ENCODE data around the gene CASP7.
"Not testable (repeated sequence)": the region's sequence is repeated elsewhere in the genome, so short reads cannot be mapped to it uniquely, and the experiment has no call there.

CASP7 gene

DNA sequence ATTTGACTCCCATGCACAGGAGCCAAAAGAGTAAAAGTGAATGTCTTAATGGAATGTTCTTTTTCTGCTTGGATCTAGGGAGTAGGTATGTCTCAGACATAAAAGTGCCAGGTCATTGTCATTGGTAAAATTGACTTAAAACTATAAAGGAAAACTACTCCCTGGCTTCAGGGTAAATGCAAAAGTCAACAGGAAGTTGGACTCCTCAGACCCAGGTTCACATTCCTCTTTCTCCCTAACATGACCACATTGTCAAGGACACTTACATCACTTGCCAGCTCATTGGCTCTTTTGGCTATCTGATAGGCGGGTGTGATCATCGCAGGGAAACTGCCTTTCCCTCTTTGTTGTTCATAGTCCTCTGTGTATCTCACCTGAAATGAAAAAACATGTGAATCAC is 29.5 kb upstream of the CASP7 start:
- Mint-ChIP-seq H3K4me3 (no peak overlapping the region), H3K27ac (no peak overlapping the region), H3K4me1 (peaks cover 29% of the 10 kb centered on the region)

DNA sequence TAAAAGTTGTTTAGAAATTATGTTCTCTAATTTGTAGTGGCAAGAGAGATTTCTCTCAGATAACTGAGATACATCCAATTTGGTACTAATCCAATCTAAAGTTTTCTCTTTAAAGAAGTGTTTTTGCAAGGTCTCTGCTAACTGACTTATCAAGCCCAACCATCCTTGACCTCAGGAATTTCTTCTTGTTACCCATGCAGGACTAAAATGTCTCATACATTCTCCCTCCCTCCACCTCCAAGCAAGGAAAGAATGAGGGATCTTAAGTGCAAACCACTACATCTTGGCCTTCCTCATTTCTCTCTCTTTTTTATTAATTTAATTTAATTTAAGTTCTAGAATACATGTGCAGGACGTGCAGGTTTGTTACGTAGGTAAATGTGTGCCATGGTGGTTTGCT is 28.7 kb upstream of the CASP7 start:
- Mint-ChIP-seq H3K4me3 (no peak overlapping the region), H3K36me3 (ENCODE audit: low read depth) (no peaks in the 10 kb centered on the region), H3K9me3 (no peaks in the 10 kb centered on the region), H3K27me3 (ENCODE audit: low read depth, poor library complexity) (peaks cover 6% of the 10 kb centered on the region), H3K4me1 (peaks cover 25% of the 10 kb centered on the region), H3K27ac (no peak overlapping the region)
- no peak for DNase-seq
- TF ChIP-seq, protein P1, sequence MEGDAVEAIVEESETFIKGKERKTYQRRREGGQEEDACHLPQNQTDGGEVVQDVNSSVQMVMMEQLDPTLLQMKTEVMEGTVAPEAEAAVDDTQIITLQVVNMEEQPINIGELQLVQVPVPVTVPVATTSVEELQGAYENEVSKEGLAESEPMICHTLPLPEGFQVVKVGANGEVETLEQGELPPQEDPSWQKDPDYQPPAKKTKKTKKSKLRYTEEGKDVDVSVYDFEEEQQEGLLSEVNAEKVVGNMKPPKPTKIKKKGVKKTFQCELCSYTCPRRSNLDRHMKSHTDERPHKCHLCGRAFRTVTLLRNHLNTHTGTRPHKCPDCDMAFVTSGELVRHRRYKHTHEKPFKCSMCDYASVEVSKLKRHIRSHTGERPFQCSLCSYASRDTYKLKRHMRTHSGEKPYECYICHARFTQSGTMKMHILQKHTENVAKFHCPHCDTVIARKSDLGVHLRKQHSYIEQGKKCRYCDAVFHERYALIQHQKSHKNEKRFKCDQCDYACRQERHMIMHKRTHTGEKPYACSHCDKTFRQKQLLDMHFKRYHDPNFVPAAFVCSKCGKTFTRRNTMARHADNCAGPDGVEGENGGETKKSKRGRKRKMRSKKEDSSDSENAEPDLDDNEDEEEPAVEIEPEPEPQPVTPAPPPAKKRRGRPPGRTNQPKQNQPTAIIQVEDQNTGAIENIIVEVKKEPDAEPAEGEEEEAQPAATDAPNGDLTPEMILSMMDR (IDR thresholded peaks at IDR 0.05) = no peak

More for the DNA sequence above, 29.5 kb upstream of the CASP7 start:
- no peak for DNase-seq
- no peaks in the 10 kb centered on the region for H3K36me3 Mint-ChIP-seq (ENCODE audit: low read depth)
- TF ChIP-seq, protein P1 (IDR thresholded peaks at IDR 0.05) = no peak
- H3K9me3 Mint-ChIP-seq = no peaks in the 10 kb centered on the region
- H3K27me3 Mint-ChIP-seq (ENCODE audit: low read depth, poor library complexity) = peaks cover 2% of the 10 kb centered on the region

DNA sequence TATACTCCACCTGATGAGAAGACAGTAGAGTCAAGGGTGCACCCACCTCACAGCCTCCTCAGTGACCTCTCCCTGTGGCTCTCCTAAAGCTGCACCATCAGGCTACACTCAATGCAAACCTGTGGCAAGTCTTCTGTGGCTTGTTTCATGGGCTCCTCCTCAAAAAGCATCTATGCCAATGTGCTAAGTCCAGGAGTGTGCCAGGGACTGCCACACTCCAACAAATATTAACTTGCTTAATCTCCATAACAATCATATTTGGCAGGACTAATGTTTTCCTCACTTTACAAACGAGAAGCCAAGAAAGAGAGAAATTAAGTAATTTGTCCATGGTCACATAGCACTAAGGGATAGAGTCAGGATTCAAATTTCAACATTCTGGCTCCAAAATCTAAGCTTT is 27.8 kb upstream of the CASP7 start:
- Mint-ChIP-seq H3K9me3 (no peaks in the 10 kb centered on the region), H3K27ac (no peak overlapping the region), H3K4me1 (peaks cover 16% of the 10 kb centered on the region), H3K36me3 (ENCODE audit: low read depth) (no peaks in the 10 kb centered on the region), H3K27me3 (ENCODE audit: low read depth, poor library complexity) (peaks cover 9% of the 10 kb centered on the region), H3K4me3 (no peak overlapping the region)
- TF ChIP-seq, protein P1 (IDR thresholded peaks at IDR 0.05) = no peak
- DNase-seq = no peak

DNA sequence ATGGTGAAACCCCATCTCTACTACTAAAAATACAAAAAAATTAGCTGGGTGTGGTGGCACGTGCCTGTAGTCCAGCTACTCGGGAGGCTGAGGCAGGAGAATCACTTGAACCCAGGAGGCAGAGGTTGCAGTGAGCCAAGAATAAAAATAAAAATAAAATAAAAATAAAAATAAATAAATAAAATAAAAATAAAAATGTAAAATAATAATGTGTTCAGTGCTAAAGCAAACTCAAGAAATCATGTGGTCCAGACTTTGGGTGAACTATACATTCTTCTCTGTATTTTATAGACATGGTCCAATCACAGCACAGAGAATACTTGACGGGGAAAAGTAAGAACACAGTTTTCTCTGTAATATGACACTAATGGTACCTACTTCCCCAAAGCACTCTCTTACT is 27.3 kb upstream of the CASP7 start:
- H3K9me3 Mint-ChIP-seq; H3K4me3 Mint-ChIP-seq; H3K27ac Mint-ChIP-seq; H3K36me3 Mint-ChIP-seq (ENCODE audit: low read depth); DNase-seq; H3K27me3 Mint-ChIP-seq (ENCODE audit: low read depth, poor library complexity): not testable (repeated sequence)
- peaks cover 13% of the 10 kb centered on the region for H3K4me1 Mint-ChIP-seq

DNA sequence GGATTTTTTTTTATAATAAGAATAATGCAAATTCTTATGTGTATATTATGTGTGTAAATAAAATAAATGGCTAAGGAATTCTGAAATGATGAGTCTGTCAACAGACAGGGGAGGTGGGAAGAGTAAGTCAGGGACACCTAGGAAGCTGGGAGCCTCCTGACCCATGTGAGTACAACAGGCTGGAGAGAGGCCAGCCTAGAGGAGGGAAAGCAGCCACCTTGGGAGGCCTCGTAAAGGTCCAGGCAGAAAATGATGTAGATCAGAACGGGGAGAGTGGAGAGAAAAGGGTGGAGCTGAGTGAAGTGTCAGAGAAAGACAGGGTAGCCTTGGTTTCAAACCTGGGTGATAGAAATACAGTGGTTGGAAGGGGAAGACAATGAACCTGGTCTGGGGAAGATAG is 22.8 kb upstream of the CASP7 start:
- H3K4me3 Mint-ChIP-seq = no peak overlapping the region
- peaks cover 7% of the 10 kb centered on the region for H3K27me3 Mint-ChIP-seq (ENCODE audit: low read depth, poor library complexity)
- no peaks in the 10 kb centered on the region for H3K36me3 Mint-ChIP-seq (ENCODE audit: low read depth)
- DNase-seq = no peak
- no peak overlapping the region for H3K27ac Mint-ChIP-seq
- peaks cover 4% of the 10 kb centered on the region for H3K4me1 Mint-ChIP-seq
- no peaks in the 10 kb centered on the region for H3K9me3 Mint-ChIP-seq
- TF ChIP-seq, protein P1 (IDR thresholded peaks at IDR 0.05) = no peak

DNA sequence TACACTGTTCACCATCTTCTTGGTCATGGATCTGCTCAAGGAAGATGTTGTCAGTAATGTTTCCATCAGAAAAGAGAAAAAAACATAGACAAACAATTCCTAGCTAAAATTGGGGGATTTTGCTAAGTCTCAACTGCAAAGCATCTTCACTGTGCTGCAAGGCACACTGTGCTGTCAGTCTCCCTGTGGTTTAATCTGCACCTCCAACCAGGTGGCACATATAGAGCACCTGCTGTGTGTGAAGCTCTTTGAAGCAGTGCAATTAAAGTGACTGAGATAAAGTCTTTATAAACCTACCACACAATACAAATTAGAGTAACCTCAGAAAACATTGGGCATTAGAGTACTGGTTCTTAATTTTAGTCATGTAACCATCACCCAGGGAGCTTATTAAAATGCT is 22.2 kb upstream of the CASP7 start:
- no peak for DNase-seq
- no peak overlapping the region for H3K27ac Mint-ChIP-seq
- H3K4me1 Mint-ChIP-seq = peaks cover 4% of the 10 kb centered on the region
- TF ChIP-seq, protein P1 (IDR thresholded peaks at IDR 0.05) = no peak
- no peaks in the 10 kb centered on the region for H3K9me3 Mint-ChIP-seq
- no peak overlapping the region for H3K4me3 Mint-ChIP-seq
- H3K36me3 Mint-ChIP-seq (ENCODE audit: low read depth) = no peaks in the 10 kb centered on the region
- H3K27me3 Mint-ChIP-seq (ENCODE audit: low read depth, poor library complexity) = peaks cover 6% of the 10 kb centered on the region
